Measurements from ENCODE around the gene M1AP. TPM values are rescaled to one million over a fixed set of nuclear protein-coding genes. Genes with fewer than 3 reads are reported as not detected.

The M1AP gene
- total and polyA plus RNA-seq, 9 of the 15 experiments (the other 6 are each of a cell fraction or from before 2014, with no cell fraction given): 0.06 to 0.33 (median 0.11) TPM; not detected in 4

- Histone ChIP-seq H3K79me2 (ENCODE audit: control insufficient read depth, insufficient read depth, low read length) (peaks cover 16% of the 10 kb centered on the region; the same call in 2 of the 3 replicates), H3K4me1 (replicated peaks in 1 of 2; ENCODE audit: control insufficient read depth in 2 of 2, insufficient read depth in 2 of 2, low read length in 2 of 2) (peaks cover 25 to 66% of the 10 kb centered on the region in 2 experiments), H2AFZ (ENCODE audit: low read depth, low read length) (peak overlapping the region; percentile 49)
- no peak for TF ChIP-seq LCOR (CRISPR knock-in tag; IDR thresholded peaks at IDR 0.05)
- no peak for TF ChIP-seq ZNF551 (CRISPR knock-in tag; IDR thresholded peaks at IDR 0.05)
- no peak for TF ChIP-seq HOXB6 (CRISPR knock-in tag; IDR thresholded peaks at IDR 0.05; ENCODE audit: borderline replicate concordance)
- 0 out of 2 replicates have a peak, but pooled peaks have one; percentile 13 for TF ChIP-seq SMARCE1 (IDR thresholded peaks at IDR 0.05)
- no peak for TF ChIP-seq TAF7 (tag; IDR thresholded peaks at IDR 0.05)
- TF ChIP-seq TCFL5 (CRISPR knock-in tag; conservative IDR thresholded peaks at IDR 0.05): no peak
- no peak for TF ChIP-seq ZMIZ1 (IDR thresholded peaks at IDR 0.05; ENCODE audit: low read depth in 2 of 2, low read length in 2 of 2)
- no peak for TF ChIP-seq HDAC8 (tag; IDR thresholded peaks at IDR 0.05)
- TF ChIP-seq BCOR (IDR thresholded peaks at IDR 0.05): peak; percentile 54; the same call in 1 of the 2 replicates
- TF ChIP-seq CEBPZ (IDR thresholded peaks at IDR 0.05; ENCODE audit: borderline replicate concordance, low read depth, low read length): no peak
- peak; percentile 49 for TF ChIP-seq RBM25 (IDR thresholded peaks at IDR 0.05; ENCODE audit: low read depth, low read length, severe bottlenecking)
- TF ChIP-seq E2F4 (CRISPR knock-in tag; IDR thresholded peaks at IDR 0.05; ENCODE audit: low read depth): no peak
These were observed 95.9 kb downstream of the M1AP start for GRCh38 chr2:74551942-74552913.

More at GRCh38 chr2:74551942-74552913, 95.9 kb downstream of the M1AP start:
- ChIA-PET CTCF (ENCODE audit: low intra/inter-chr PET ratio) (no interaction called here), POLR2A (interaction anchor here (0.5 to 1.3 kb wide), 2 partner anchors 25 to 148 kb away, joined by 3 to 4 read pairs; no protein-coding TSS in a partner anchor)
- ATAC-seq (no peak), DNase-seq (ENCODE audit: extremely low read depth in 1 of 4, low spot score in 3 of 4) (no peak), FAIRE-seq (peak; percentile 60)
- in situ Hi-C loops (cut with MboI): no loop called here
- Histone ChIP-seq H3K9me3 (replicated peaks; ENCODE audit: control insufficient read depth, insufficient read depth, low read depth, low read length) (no peaks in the 10 kb centered on the region), H3K27ac (ENCODE audit: extremely low read depth, low read depth, low read length) (no peak overlapping the region), H4K20me1 (replicated peaks; ENCODE audit: control insufficient read depth, insufficient read depth, low read length) (no peaks in the 10 kb centered on the region), H3K36me3 (ENCODE audit: control insufficient read depth, insufficient read depth, low read length) (peaks cover 13% of the 10 kb centered on the region; the same call in 1 of the 3 replicates), H3K4me3 (no peak overlapping the region), H3K27me3 (ENCODE audit: control insufficient read depth in 2 of 2, insufficient read depth in 2 of 2, low read length in 2 of 2) (no peaks in the 10 kb centered on the region), H3K4me2 (ENCODE audit: insufficient read depth, low read length) (no peak overlapping the region), H3K9me1 (ENCODE audit: control insufficient read depth, insufficient read depth, low read length) (no peaks in the 10 kb centered on the region), H3K9ac (ENCODE audit: insufficient read depth in 1 of 2, low read depth in 2 of 2, low read length in 2 of 2) (peak overlapping the region; percentile 3 to 76; a peak in 3 of 4 replicates)
- intact Hi-C loops (cut with micrococcal nuclease): no loop called here
- no TSS peak for BruUV-seq (replicated peaks)
- 73% methylated on average over 16 of the region's 21 CpGs for WGBS (ENCODE audit: insufficient coverage, low coverage, missing lambda C conversion rate)
